ENCODE measurements around the gene CSMD2.

Gene CSMD2

GRCh38 chr1:33719771-33720670, 445.0 kb downstream of the CSMD2 start:
- DNase-seq (ENCODE audit: low spot score) (no peak), FAIRE-seq (no peak)

- FAIRE-seq, result no peak
Observed at GRCh38 chr1:33719326-33719725, 445.7 kb downstream of the CSMD2 start.

GRCh38 chr1:33718186-33718585, 446.8 kb downstream of the CSMD2 start:
- FAIRE-seq, result no peak
- DNase-seq (ENCODE audit: low spot score), result no peak

More at GRCh38 chr1:33719326-33719725, 445.7 kb downstream of the CSMD2 start:
- no peak for DNase-seq (ENCODE audit: low spot score)

- FAIRE-seq (no peak), DNase-seq (ENCODE audit: low spot score) (no peak)
Observed at GRCh38 chr1:33716976-33717688, 447.9 kb downstream of the CSMD2 start.

- DNase-seq (ENCODE audit: low spot score), result no peak
- no peak for FAIRE-seq
Observed at GRCh38 chr1:33715195-33715811, 449.7 kb downstream of the CSMD2 start.

- DNase-seq (ENCODE audit: low spot score), result no peak
- no peak for FAIRE-seq
Observed at GRCh38 chr1:33714421-33714820, 450.6 kb downstream of the CSMD2 start.

GRCh38 chr1:33713058-33713877, 451.8 kb downstream of the CSMD2 start:
- DNase-seq (ENCODE audit: low spot score), result no peak
- FAIRE-seq, result no peak

GRCh38 chr1:33712186-33712585, 452.8 kb downstream of the CSMD2 start:
- no peak for FAIRE-seq

GRCh38 chr1:33711511-33711910, 453.5 kb downstream of the CSMD2 start:
- FAIRE-seq (no peak), DNase-seq (ENCODE audit: low spot score) (no peak)

More at GRCh38 chr1:33712186-33712585, 452.8 kb downstream of the CSMD2 start:
- DNase-seq (ENCODE audit: low spot score), result no peak

- no peak for DNase-seq (ENCODE audit: low spot score)
- FAIRE-seq, result no peak
Observed at GRCh38 chr1:33710967-33711366, 454.1 kb downstream of the CSMD2 start.

- no peak for FAIRE-seq
- no peak for DNase-seq (ENCODE audit: low spot score)
Observed at GRCh38 chr1:33709783-33710718, 455.0 kb downstream of the CSMD2 start.

GRCh38 chr1:33709174-33709782, 455.8 kb downstream of the CSMD2 start:
- FAIRE-seq, result no peak

GRCh38 chr1:33706634-33707255, 458.3 kb downstream of the CSMD2 start:
- DNase-seq (ENCODE audit: low spot score) (no peak), FAIRE-seq (no peak)

More at GRCh38 chr1:33709174-33709782, 455.8 kb downstream of the CSMD2 start:
- DNase-seq (ENCODE audit: low spot score), result no peak

- no peak for FAIRE-seq
- DNase-seq (ENCODE audit: low spot score), result no peak
Observed at GRCh38 chr1:33703464-33703863, 461.6 kb downstream of the CSMD2 start.

GRCh38 chr1:33698361-33699035, 466.5 kb downstream of the CSMD2 start:
- FAIRE-seq, result no peak
- DNase-seq (ENCODE audit: low spot score), result no peak

GRCh38 chr1:33697816-33698215, 467.2 kb downstream of the CSMD2 start:
- DNase-seq (ENCODE audit: low spot score) (no peak), FAIRE-seq (no peak)

GRCh38 chr1:33696962-33697361, 468.1 kb downstream of the CSMD2 start:
- FAIRE-seq (no peak), DNase-seq (ENCODE audit: low spot score) (no peak)

GRCh38 chr1:33696311-33696710, 468.7 kb downstream of the CSMD2 start:
- no peak for DNase-seq (ENCODE audit: low spot score)
- no peak for FAIRE-seq
